HL-60 (cell line): ENCODE measurements around the gene PSMD11.
"Not testable (repeated sequence)": the region's sequence is repeated elsewhere in the genome, so short reads cannot be mapped to it uniquely, and the experiment has no call there.

Experiments
- DNase-seq, 2 experiments: peaks; one replicate each; pipeline ENCODE4 v3.0.0-alpha.2; 2010 to 2020; ENCODE audit warnings: low read depth in 1 of 2, low spot score in 1 of 2
- H3K27ac ChIP-seq: fragments of 250-450 bp; sonication (Bioruptor Pico); replicated peaks from 2 replicates; pipeline ENCODE4 v1.5.1; 2020; ENCODE audit warnings: mild to moderate bottlenecking, moderate library complexity
- H3K27me3 ChIP-seq: fragments of 250-450 bp; sonication (Bioruptor Pico); 2 replicates; pipeline ENCODE4 v1.5.1; 2021; ENCODE audit warnings: mild to moderate bottlenecking, moderate library complexity; ENCODE audit not compliant: insufficient read depth, poor library complexity, severe bottlenecking
- H3K4me3 ChIP-seq: replicated peaks from 2 replicates; pipeline ENCODE4 v1.5.1; 2011; ENCODE audit warnings: mild to moderate bottlenecking, control low read depth, low read length; ENCODE audit not compliant: insufficient read depth
- CTCF ChIP-seq: IDR thresholded peaks from one replicate; pipeline ENCODE4 v1.5.1; 2011; ENCODE audit warnings: low read length, control low read depth, inconsistent platforms; ENCODE audit not compliant: insufficient read depth
- GABPA ChIP-seq: IDR thresholded peaks from 2 replicates; pipeline ENCODE4 v1.6.1; 2012; ENCODE audit warnings: low read depth
- POLR2AphosphoS5 ChIP-seq: IDR thresholded peaks from 2 replicates; pipeline ENCODE4 v1.6.1; 2012; ENCODE audit warnings: low read depth
- REST ChIP-seq: IDR thresholded peaks from 2 replicates; pipeline ENCODE4 v1.6.1; 2012; ENCODE audit warnings: low read depth; ENCODE audit not compliant: insufficient replicate concordance
- SPI1 ChIP-seq: IDR thresholded peaks from 2 replicates; pipeline ENCODE4 v1.6.1; 2012; ENCODE audit warnings: low read depth, mild to moderate bottlenecking, borderline replicate concordance

PSMD11 gene

GRCh38 chr17:32520737-32521404 is 76.6 kb downstream of the PSMD11 start:
- H3K27me3 ChIP-seq, result peaks cover 34% of the 10 kb centered on the region
- TF ChIP-seq GABPA (no peak), CTCF (no peak), SPI1 (no peak), POLR2AphosphoS5 (no peak), REST (no peak)
- H3K27ac ChIP-seq, result no peak overlapping the region
- H3K4me3 ChIP-seq, result no peak overlapping the region
- DNase-seq, result no peak

GRCh38 chr17:32523017-32523680 is 78.8 kb downstream of the PSMD11 start:
- Histone ChIP-seq H3K27me3 (peaks cover 36% of the 10 kb centered on the region), H3K27ac (no peak overlapping the region), H3K4me3 (no peak overlapping the region)
- no peak for DNase-seq
- TF ChIP-seq SPI1, result no peak
- no peak for TF ChIP-seq GABPA
- TF ChIP-seq CTCF, result no peak
- TF ChIP-seq POLR2AphosphoS5, result no peak

GRCh38 chr17:32523827-32524552 is 79.7 kb downstream of the PSMD11 start:
- Histone ChIP-seq H3K4me3 (no peak overlapping the region), H3K27ac (no peak overlapping the region), H3K27me3 (peaks cover 34% of the 10 kb centered on the region)
- DNase-seq, result no peak
- TF ChIP-seq GABPA (no peak), REST (no peak), POLR2AphosphoS5 (no peak), CTCF (no peak), SPI1 (no peak)

- not testable (repeated sequence) for H3K27ac ChIP-seq, H3K4me3 ChIP-seq, DNase-seq
- peaks cover 32% of the 10 kb centered on the region for H3K27me3 ChIP-seq
Measured at GRCh38 chr17:32524553-32524880, 80.2 kb downstream of the PSMD11 start.
